DND-41 (cell line): Measurements from ENCODE around the gene PARN.

Source experiments
- ATAC-seq: fragments of 200-7000 bp; cut with Tn5 transposase; 3 replicates; pipeline ENCODE4 v1.9.1; 2021; ENCODE audit warnings: low read depth; ENCODE audit not compliant: insufficient read depth
- DNase-seq: peaks from one replicate; pipeline ENCODE4 v3.0.0-alpha.2; 2020
- H2AFZ ChIP-seq: 2 replicates; pipeline ENCODE4 v1.6.0; 2012; ENCODE audit warnings: low read depth, low read length
- H3K27ac ChIP-seq: 2 replicates; pipeline ENCODE4 v1.5.1; 2012; ENCODE audit warnings: low read length, inconsistent platforms
- H3K27me3 ChIP-seq: fragments of 200-600 bp; sonication (generic); 2 replicates; pipeline ENCODE4 v1.6.0; 2012; ENCODE audit warnings: low read length, mild to moderate bottlenecking, inconsistent platforms; ENCODE audit not compliant: insufficient read depth, poor library complexity
- H3K36me3 ChIP-seq: 2 replicates; pipeline ENCODE4 v1.5.1; 2012; ENCODE audit warnings: low read length, inconsistent platforms; ENCODE audit not compliant: insufficient read depth
- H3K4me1 ChIP-seq: 2 replicates; pipeline ENCODE4 v1.5.1; 2012; ENCODE audit warnings: mild to moderate bottlenecking, low read length; ENCODE audit not compliant: insufficient read depth
- H3K4me2 ChIP-seq: 2 replicates; pipeline ENCODE4 v1.6.0; 2012; ENCODE audit warnings: mild to moderate bottlenecking, moderate library complexity, low read length, inconsistent platforms; ENCODE audit not compliant: insufficient read depth
- H3K4me3 ChIP-seq, 2 experiments: fragments of 200-600 bp in 1 of 2; shearing (Covaris generic) in 1 of 2; 2 replicates each; pipeline ENCODE4 v1.5.1; 2012 to 2016; ENCODE audit warnings: inconsistent platforms in 2 of 2, low read length in 2 of 2, mild to moderate bottlenecking in 2 of 2, low read depth in 1 of 2, moderate library complexity in 1 of 2
- H3K79me2 ChIP-seq: 2 replicates; pipeline ENCODE4 v1.6.0; 2012; ENCODE audit warnings: low read length, inconsistent platforms; ENCODE audit not compliant: insufficient read depth
- H3K9ac ChIP-seq: 2 replicates; pipeline ENCODE4 v1.6.0; 2012; ENCODE audit warnings: low read depth, mild to moderate bottlenecking, inconsistent platforms, low read length, moderate library complexity
- H3K9me3 ChIP-seq: 2 replicates; pipeline ENCODE4 v1.5.1; 2012; ENCODE audit warnings: low read length, moderate library complexity, mild to moderate bottlenecking, inconsistent platforms; ENCODE audit not compliant: insufficient read depth, severe bottlenecking
- H4K20me1 ChIP-seq: 2 replicates; pipeline ENCODE4 v1.6.0; 2012; ENCODE audit warnings: low read length; ENCODE audit not compliant: insufficient read depth
- EZH2 ChIP-seq: IDR thresholded peaks from 3 replicates; pipeline ENCODE4 v1.6.1; 2012; ENCODE audit warnings: borderline replicate concordance, low read depth, mild to moderate bottlenecking, moderate library complexity, low read length, inconsistent platforms; ENCODE audit not compliant: severe bottlenecking
- TF ChIP-seq, protein P1 (sequence below): IDR thresholded peaks from 2 replicates; pipeline ENCODE4 v1.5.1; 2012; ENCODE audit warnings: borderline replicate concordance, low read length, moderate library complexity, mild to moderate bottlenecking; ENCODE audit not compliant: poor library complexity, severe bottlenecking; ENCODE audit errors: extremely low read depth

PARN gene

GRCh38 chr16:14454391-14454790 lies 175.7 kb downstream of the PARN start:
- no peaks in the 10 kb centered on the region for H3K9me3 ChIP-seq
- H3K27me3 ChIP-seq = no peaks in the 10 kb centered on the region
- ATAC-seq (no peak), DNase-seq (no peak)
- H3K4me1 ChIP-seq = no peaks in the 10 kb centered on the region
- H4K20me1 ChIP-seq = 0 out of 2 replicates have a peak, but pooled peaks cover 3% of the 10 kb centered on the region
- H3K9ac ChIP-seq = no peak overlapping the region
- H3K27ac ChIP-seq = no peak overlapping the region
- no peaks in the 10 kb centered on the region for H3K79me2 ChIP-seq
- no peak overlapping the region for H2AFZ ChIP-seq
- no peak for TF ChIP-seq EZH2
- peaks cover 11% of the 10 kb centered on the region; the same call in 1 of the 2 replicates for H3K36me3 ChIP-seq
- no peak overlapping the region for H3K4me3 ChIP-seq
- H3K4me2 ChIP-seq = no peak overlapping the region

- TF ChIP-seq, protein P1, sequence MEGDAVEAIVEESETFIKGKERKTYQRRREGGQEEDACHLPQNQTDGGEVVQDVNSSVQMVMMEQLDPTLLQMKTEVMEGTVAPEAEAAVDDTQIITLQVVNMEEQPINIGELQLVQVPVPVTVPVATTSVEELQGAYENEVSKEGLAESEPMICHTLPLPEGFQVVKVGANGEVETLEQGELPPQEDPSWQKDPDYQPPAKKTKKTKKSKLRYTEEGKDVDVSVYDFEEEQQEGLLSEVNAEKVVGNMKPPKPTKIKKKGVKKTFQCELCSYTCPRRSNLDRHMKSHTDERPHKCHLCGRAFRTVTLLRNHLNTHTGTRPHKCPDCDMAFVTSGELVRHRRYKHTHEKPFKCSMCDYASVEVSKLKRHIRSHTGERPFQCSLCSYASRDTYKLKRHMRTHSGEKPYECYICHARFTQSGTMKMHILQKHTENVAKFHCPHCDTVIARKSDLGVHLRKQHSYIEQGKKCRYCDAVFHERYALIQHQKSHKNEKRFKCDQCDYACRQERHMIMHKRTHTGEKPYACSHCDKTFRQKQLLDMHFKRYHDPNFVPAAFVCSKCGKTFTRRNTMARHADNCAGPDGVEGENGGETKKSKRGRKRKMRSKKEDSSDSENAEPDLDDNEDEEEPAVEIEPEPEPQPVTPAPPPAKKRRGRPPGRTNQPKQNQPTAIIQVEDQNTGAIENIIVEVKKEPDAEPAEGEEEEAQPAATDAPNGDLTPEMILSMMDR = no peak
- no peak for TF ChIP-seq EZH2
- no peaks in the 10 kb centered on the region for H3K79me2 ChIP-seq
- H3K9me3 ChIP-seq = no peaks in the 10 kb centered on the region
- peaks cover 6% of the 10 kb centered on the region; the same call in 1 of the 2 replicates for H3K36me3 ChIP-seq
- DNase-seq (no peak), ATAC-seq (no peak)
- H3K27me3 ChIP-seq = no peaks in the 10 kb centered on the region
- H2AFZ ChIP-seq = no peak overlapping the region
- H3K4me3 ChIP-seq = no peak overlapping the region
- H3K27ac ChIP-seq = no peak overlapping the region
- 0 out of 2 replicates have a peak, but pooled peaks cover 3% of the 10 kb centered on the region for H4K20me1 ChIP-seq
- H3K4me2 ChIP-seq = no peak overlapping the region
- H3K9ac ChIP-seq = no peak overlapping the region
- no peaks in the 10 kb centered on the region for H3K4me1 ChIP-seq
Observed at GRCh38 chr16:14452066-14452465, 178.0 kb downstream of the PARN start.

DNA sequence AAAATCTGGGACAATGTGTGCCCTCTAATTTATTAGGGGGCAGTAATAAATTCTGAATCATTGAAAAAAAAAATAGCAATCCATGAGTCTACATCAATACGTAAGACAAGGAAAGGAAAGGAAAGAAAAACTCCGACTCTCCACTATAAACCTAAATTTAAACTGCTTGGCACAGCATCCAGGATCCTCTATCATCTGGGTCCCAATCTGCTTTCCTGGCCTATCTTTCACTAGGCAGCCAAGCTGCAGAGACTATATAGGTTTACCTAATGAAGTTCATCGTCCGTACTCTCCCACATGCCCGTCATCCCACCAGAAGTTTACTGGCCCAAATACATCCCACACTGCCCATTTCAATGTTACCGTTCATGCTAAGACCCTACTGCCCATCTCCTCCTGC lies 179.2 kb downstream of the PARN start:
- H3K36me3 ChIP-seq = peaks cover 5% of the 10 kb centered on the region
- H3K4me1 ChIP-seq = no peaks in the 10 kb centered on the region
- H2AFZ ChIP-seq = no peak overlapping the region
- H3K79me2 ChIP-seq = no peaks in the 10 kb centered on the region
- 0 out of 2 replicates have a peak, but pooled peaks cover 3% of the 10 kb centered on the region for H4K20me1 ChIP-seq
- DNase-seq (no peak), ATAC-seq (no peak)
- H3K27ac ChIP-seq = no peak overlapping the region
- H3K27me3 ChIP-seq = no peaks in the 10 kb centered on the region
- no peak overlapping the region for H3K9ac ChIP-seq
- TF ChIP-seq, protein P1 = no peak
- TF ChIP-seq EZH2 = no peak
- H3K4me2 ChIP-seq = no peak overlapping the region
- H3K9me3 ChIP-seq = no peaks in the 10 kb centered on the region
- no peak overlapping the region for H3K4me3 ChIP-seq

DNA sequence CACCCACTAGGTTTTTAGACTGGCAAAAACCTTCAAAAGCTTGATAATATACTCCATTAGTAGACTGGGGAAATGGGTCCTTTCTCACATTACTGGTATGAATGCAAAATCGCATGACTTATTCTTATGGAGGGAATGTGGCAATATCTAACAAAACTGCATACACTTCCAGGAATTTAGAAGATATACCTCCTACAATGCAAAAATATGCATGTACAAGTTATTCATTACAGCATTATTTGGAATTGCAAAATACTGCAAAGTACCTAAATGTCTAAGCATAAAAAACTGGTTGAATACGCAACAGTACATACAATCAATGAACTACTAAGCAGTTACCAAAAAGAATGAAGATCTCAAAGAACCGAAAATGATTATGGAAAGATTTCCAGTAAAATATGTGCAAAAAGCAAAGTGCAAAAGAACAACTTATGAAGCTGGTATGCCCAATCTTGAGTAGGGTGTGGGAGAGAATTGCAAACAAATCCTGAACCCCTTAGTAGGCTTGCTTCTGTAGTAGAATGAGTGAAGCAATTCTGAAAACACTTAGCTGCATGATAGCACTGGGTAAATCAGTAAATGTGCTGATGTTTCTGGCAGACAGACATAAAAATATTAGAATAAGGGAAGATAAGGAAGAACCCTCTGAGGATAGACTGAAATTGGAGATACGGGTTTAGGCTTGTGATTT lies 180.1 kb downstream of the PARN start:
- DNase-seq (no peak), ATAC-seq (no peak)
- Histone ChIP-seq H3K4me3 (no peak overlapping the region), H3K36me3 (peaks cover 13% of the 10 kb centered on the region), H3K4me2 (no peak overlapping the region), H2AFZ (no peak overlapping the region), H3K9me3 (no peaks in the 10 kb centered on the region), H4K20me1 (0 out of 2 replicates have a peak, but pooled peaks cover 3% of the 10 kb centered on the region), H3K79me2 (no peaks in the 10 kb centered on the region), H3K9ac (no peak overlapping the region), H3K27me3 (no peaks in the 10 kb centered on the region), H3K27ac (no peak overlapping the region), H3K4me1 (no peaks in the 10 kb centered on the region)
- no peak for TF ChIP-seq EZH2
- TF ChIP-seq, protein P1 = no peak
